Adrenal gland (tissue), 5 donors: Measurements from ENCODE around the gene MFSD2B.

ENCODE experiments used
- POLR2A ChIP-seq, 2 donors: fragments of 450-650 bp; IDR thresholded peaks; one replicate each; pipeline ENCODE4 v1.6.1; 2017; ENCODE audit warnings: antibody characterized with exemption in 2 of 2, mild to moderate bottlenecking in 2 of 2, moderate library complexity in 1 of 2
- TF ChIP-seq, protein P1 (sequence below), 6 experiments: fragments of 450-650 bp in 4 of 6; fragments of 200-600 bp in 2 of 6; sonication (generic) in 1 of 6; IDR thresholded peaks; 1 replicate in 5 of 6; 2 replicates in 1 of 6; pipeline versions ENCODE4 v1.5.1 to v1.8.0; 2016 to 2021; ENCODE audit warnings: antibody characterized with exemption in 6 of 6, mild to moderate bottlenecking in 2 of 6, moderate library complexity in 1 of 6
- donor health status: DM: no; HTN: no; CAD: no.

- TF ChIP-seq, protein P1, sequence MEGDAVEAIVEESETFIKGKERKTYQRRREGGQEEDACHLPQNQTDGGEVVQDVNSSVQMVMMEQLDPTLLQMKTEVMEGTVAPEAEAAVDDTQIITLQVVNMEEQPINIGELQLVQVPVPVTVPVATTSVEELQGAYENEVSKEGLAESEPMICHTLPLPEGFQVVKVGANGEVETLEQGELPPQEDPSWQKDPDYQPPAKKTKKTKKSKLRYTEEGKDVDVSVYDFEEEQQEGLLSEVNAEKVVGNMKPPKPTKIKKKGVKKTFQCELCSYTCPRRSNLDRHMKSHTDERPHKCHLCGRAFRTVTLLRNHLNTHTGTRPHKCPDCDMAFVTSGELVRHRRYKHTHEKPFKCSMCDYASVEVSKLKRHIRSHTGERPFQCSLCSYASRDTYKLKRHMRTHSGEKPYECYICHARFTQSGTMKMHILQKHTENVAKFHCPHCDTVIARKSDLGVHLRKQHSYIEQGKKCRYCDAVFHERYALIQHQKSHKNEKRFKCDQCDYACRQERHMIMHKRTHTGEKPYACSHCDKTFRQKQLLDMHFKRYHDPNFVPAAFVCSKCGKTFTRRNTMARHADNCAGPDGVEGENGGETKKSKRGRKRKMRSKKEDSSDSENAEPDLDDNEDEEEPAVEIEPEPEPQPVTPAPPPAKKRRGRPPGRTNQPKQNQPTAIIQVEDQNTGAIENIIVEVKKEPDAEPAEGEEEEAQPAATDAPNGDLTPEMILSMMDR (IDR thresholded peaks at IDR 0.05): no peak
- TF ChIP-seq POLR2A (IDR thresholded peaks at IDR 0.05): no peak
Observed at GRCh38 chr2:24007693-24008092, 2.2 kb upstream of the MFSD2B start.
